Measurements from ENCODE around the gene NYAP2. TPM values are rescaled to one million over a fixed set of nuclear protein-coding genes. Genes with fewer than 3 reads are reported as not detected.

The NYAP2 gene
- total RNA-seq, 1 experiment from 2014 or later: not detected

GRCh38 chr2:225616372-225616771, 216.9 kb downstream of the NYAP2 start (continued):
- no peak for TF ChIP-seq AR (CRISPR knock-in tag; IDR thresholded peaks at IDR 0.05)

- Mint-ChIP-seq H3K36me3 (no peaks in the 10 kb centered on the region), H3K4me3 (no peak overlapping the region), H3K4me1 (peaks cover 14% of the 10 kb centered on the region), H3K27ac (no peak overlapping the region), H3K9me3 (0 out of 2 replicates have a peak, but pooled peaks cover 3% of the 10 kb centered on the region), H3K27me3 (ENCODE audit: low read depth) (no peaks in the 10 kb centered on the region)
- no peak for ATAC-seq
- no peak for DNase-seq (ENCODE audit: low spot score)
- TF ChIP-seq NR1H2 (CRISPR knock-in tag; IDR thresholded peaks at IDR 0.05) (no peak), STAT6 (CRISPR knock-in tag; conservative IDR thresholded peaks at IDR 0.05; ENCODE audit: low read depth) (no peak), FOXK1 (CRISPR knock-in tag; IDR thresholded peaks at IDR 0.05) (no peak), ZNF512 (CRISPR knock-in tag; IDR thresholded peaks at IDR 0.05; ENCODE audit: borderline replicate concordance) (no peak), ETV6 (CRISPR knock-in tag; IDR thresholded peaks at IDR 0.05) (no peak), GTF2I (CRISPR knock-in tag; conservative IDR thresholded peaks at IDR 0.05) (no peak), MXD4 (CRISPR knock-in tag; IDR thresholded peaks at IDR 0.05; ENCODE audit: borderline replicate concordance) (no peak), CDX4 (CRISPR knock-in tag; IDR thresholded peaks at IDR 0.05; ENCODE audit: borderline replicate concordance) (no peak)
- ChIA-PET CTCF (no interaction called here), POLR2A (no interaction called here)
Measured at GRCh38 chr2:225616848-225617247, 217.3 kb downstream of the NYAP2 start.

GRCh38 chr2:225620227-225620626, 220.7 kb downstream of the NYAP2 start:
- POLR2A ChIA-PET: interaction anchor here (0.6 kb wide), 1 partner anchor 568 kb away, joined by 5 read pairs; no protein-coding TSS in a partner anchor
- TF ChIP-seq NR3C1 (CRISPR knock-in tag; conservative IDR thresholded peaks at IDR 0.05; ENCODE audit: low read depth): no peak
- H3K4me1 Mint-ChIP-seq: peaks cover 25% of the 10 kb centered on the region
- H3K27me3 Mint-ChIP-seq (ENCODE audit: low read depth): no peaks in the 10 kb centered on the region
- H3K36me3 Mint-ChIP-seq: no peaks in the 10 kb centered on the region
- DNase-seq (ENCODE audit: low spot score) (no peak), ATAC-seq (no peak)
- CTCF ChIA-PET: no interaction called here
- H3K9me3 Mint-ChIP-seq: no peaks in the 10 kb centered on the region
- H3K4me3 Mint-ChIP-seq: no peak overlapping the region
- H3K27ac Mint-ChIP-seq: no peak overlapping the region

- H3K27me3 Mint-ChIP-seq (ENCODE audit: low read depth): no peaks in the 10 kb centered on the region
- DNase-seq (ENCODE audit: low spot score) (no peak), ATAC-seq (no peak)
- no peaks in the 10 kb centered on the region; the same call in 1 of the 2 replicates for H3K9me3 Mint-ChIP-seq
- CTCF ChIA-PET: no interaction called here
- H3K4me3 Mint-ChIP-seq: no peak overlapping the region
- no peak overlapping the region for H3K27ac Mint-ChIP-seq
- no peaks in the 10 kb centered on the region for H3K36me3 Mint-ChIP-seq
- peaks cover 4% of the 10 kb centered on the region for H3K4me1 Mint-ChIP-seq
- POLR2A ChIA-PET: no interaction called here
- TF ChIP-seq PRRX2 (CRISPR knock-in tag; IDR thresholded peaks at IDR 0.05) (no peak), GRHL2 (CRISPR knock-in tag; IDR thresholded peaks at IDR 0.05; ENCODE audit: insufficient replicate concordance, severe bottlenecking) (no peak), ZNF281 (CRISPR knock-in tag; IDR thresholded peaks at IDR 0.05) (no peak), IRF1 (CRISPR knock-in tag; IDR thresholded peaks at IDR 0.05) (no peak), ZNF232 (CRISPR knock-in tag; IDR thresholded peaks at IDR 0.05) (no peak), KAT7 (CRISPR knock-in tag; IDR thresholded peaks at IDR 0.05; ENCODE audit: borderline replicate concordance) (no peak), ELF4 (CRISPR knock-in tag; IDR thresholded peaks at IDR 0.05; ENCODE audit: low read depth) (no peak), ESRRA (CRISPR knock-in tag; IDR thresholded peaks at IDR 0.05; ENCODE audit: borderline replicate concordance) (no peak)
Measured at GRCh38 chr2:225630824-225631533, 231.5 kb downstream of the NYAP2 start.

Data from WTC11 (cell line).